SK-N-SH treated with all-trans-retinoic acid at 6 μM for 48 hours (cell line): ENCODE measurements around the gene GRIA3.

Experiments
- ATAC-seq: fragments of 200-7000 bp; cut with Tn5 transposase; 3 replicates; pipeline ENCODE4 v1.9.1; 2020; ENCODE audit warnings: mild to moderate bottlenecking, moderate library complexity
- ARNTL ChIP-seq: fragments of 450-650 bp; formaldehyde crosslinking; IDR thresholded peaks from 2 replicates; pipeline ENCODE4 v1.5.0; 2020; ENCODE audit warnings: low read depth, mild to moderate bottlenecking, moderate library complexity, borderline replicate concordance
- BACH2 ChIP-seq: fragments of 250-450 bp; sonication (Bioruptor Pico); IDR thresholded peaks from 2 replicates; pipeline ENCODE4 v1.9.0; 2021; ENCODE audit warnings: mild to moderate bottlenecking, borderline replicate concordance
- CREB5 ChIP-seq: fragments of 250-450 bp; sonication (Bioruptor Pico); IDR thresholded peaks from 2 replicates; pipeline ENCODE4 v1.5.1; 2020; ENCODE audit warnings: low read depth, mild to moderate bottlenecking, moderate library complexity
- CSRNP3 ChIP-seq: fragments of 250-450 bp; sonication (Bioruptor Pico); IDR thresholded peaks from 2 replicates; pipeline ENCODE4 v1.5.1; 2021; ENCODE audit warnings: mild to moderate bottlenecking, moderate library complexity
- ESRRG ChIP-seq: fragments of 250-450 bp; sonication (Bioruptor Pico); IDR thresholded peaks from 2 replicates; pipeline ENCODE4 v1.6.1; 2021; ENCODE audit warnings: mild to moderate bottlenecking
- GLIS3 ChIP-seq: fragments of 250-450 bp; sonication (Bioruptor Pico); IDR thresholded peaks from 2 replicates; pipeline ENCODE4 v1.5.0; 2020; ENCODE audit warnings: mild to moderate bottlenecking, moderate library complexity
- ISL1 ChIP-seq: fragments of 250-450 bp; sonication (Bioruptor Pico); IDR thresholded peaks from 2 replicates; pipeline ENCODE4 v2.1.2; 2022; ENCODE audit warnings: mild to moderate bottlenecking, moderate library complexity
- PATZ1 ChIP-seq: fragments of 250-450 bp; sonication (Bioruptor Pico); IDR thresholded peaks from 2 replicates; pipeline ENCODE4 v1.8.0; 2020; ENCODE audit warnings: mild to moderate bottlenecking, moderate library complexity, borderline replicate concordance
- POU6F1 ChIP-seq: fragments of 250-450 bp; sonication (Bioruptor Pico); IDR thresholded peaks from 2 replicates; pipeline ENCODE4 v1.8.0; 2021; ENCODE audit warnings: low read depth, mild to moderate bottlenecking, moderate library complexity, borderline replicate concordance
- PPARA ChIP-seq: fragments of 250-450 bp; sonication (Bioruptor Pico); IDR thresholded peaks from 2 replicates; pipeline ENCODE4 v1.5.0; 2020; ENCODE audit warnings: mild to moderate bottlenecking, borderline replicate concordance
- SNAI2 ChIP-seq: fragments of 250-450 bp; sonication (Bioruptor Pico); IDR thresholded peaks from 2 replicates; pipeline ENCODE4 v1.5.0; 2020; ENCODE audit warnings: mild to moderate bottlenecking, moderate library complexity
- TCF4 ChIP-seq: fragments of 250-450 bp; sonication (Bioruptor Pico); IDR thresholded peaks from 2 replicates; pipeline ENCODE4 v1.8.0; 2021; ENCODE audit warnings: mild to moderate bottlenecking, moderate library complexity, borderline replicate concordance
- TOX ChIP-seq: fragments of 250-450 bp; sonication (Bioruptor Pico); IDR thresholded peaks from 2 replicates; pipeline ENCODE4 v1.8.0; 2021; ENCODE audit warnings: mild to moderate bottlenecking, moderate library complexity, borderline replicate concordance
- TSHZ2 ChIP-seq: fragments of 250-450 bp; sonication (Bioruptor Pico); IDR thresholded peaks from 2 replicates; pipeline ENCODE4 v1.5.0; 2020; ENCODE audit warnings: mild to moderate bottlenecking, moderate library complexity
- ZFP3 ChIP-seq: fragments of 250-450 bp; sonication (Bioruptor Pico); IDR thresholded peaks from 2 replicates; pipeline ENCODE4 v1.5.0; 2020; ENCODE audit warnings: mild to moderate bottlenecking, moderate library complexity
- ZFP30 ChIP-seq: fragments of 450-650 bp; formaldehyde crosslinking; IDR thresholded peaks from 2 replicates; pipeline ENCODE4 v1.5.0; 2022; ENCODE audit warnings: mild to moderate bottlenecking, moderate library complexity
- ZNF565 ChIP-seq: fragments of 450-650 bp; formaldehyde crosslinking; conservative IDR thresholded peaks from 2 replicates; pipeline ENCODE4 v1.5.0; 2020; ENCODE audit warnings: low read depth, mild to moderate bottlenecking, moderate library complexity
- ZNF70 ChIP-seq: fragments of 450-650 bp; formaldehyde crosslinking; IDR thresholded peaks from 2 replicates; pipeline ENCODE4 v1.5.0; 2020; ENCODE audit warnings: mild to moderate bottlenecking, moderate library complexity
- ZNF8 ChIP-seq: fragments of 450-650 bp; formaldehyde crosslinking; IDR thresholded peaks from 2 replicates; pipeline ENCODE4 v1.5.0; 2020; ENCODE audit warnings: mild to moderate bottlenecking, moderate library complexity

The GRIA3 gene

GRCh38 chrX:123210252-123210651, 26.2 kb downstream of the GRIA3 start:
- no peak for ATAC-seq
- TF ChIP-seq ARNTL (CRISPR knock-in tag) (no peak), ESRRG (no peak), TOX (CRISPR knock-in tag) (no peak), ZFP3 (CRISPR knock-in tag) (no peak), ZNF8 (CRISPR knock-in tag) (no peak), ZNF70 (no peak), SNAI2 (CRISPR knock-in tag) (no peak), BACH2 (CRISPR knock-in tag) (no peak), CSRNP3 (no peak), GLIS3 (no peak), CREB5 (no peak), PPARA (CRISPR knock-in tag) (no peak), ZFP30 (CRISPR knock-in tag) (no peak), TSHZ2 (no peak), TCF4 (CRISPR knock-in tag) (no peak), PATZ1 (CRISPR knock-in tag) (no peak), ZNF565 (CRISPR knock-in tag) (no peak)

GRCh38 chrX:123215397-123216089, 31.5 kb downstream of the GRIA3 start:
- TF ChIP-seq ESRRG (no peak), SNAI2 (CRISPR knock-in tag) (no peak), PPARA (CRISPR knock-in tag) (no peak), ZFP30 (CRISPR knock-in tag) (no peak), CREB5 (no peak)
- no peak for ATAC-seq

- no peak for ATAC-seq
- peak; percentile 69 for TF ChIP-seq ZNF70
- TF ChIP-seq ZFP30 (CRISPR knock-in tag), result no peak
- no peak for TF ChIP-seq PPARA (CRISPR knock-in tag)
- no peak for TF ChIP-seq ZNF565 (CRISPR knock-in tag)
Observed at GRCh38 chrX:123217077-123217476, 33.0 kb downstream of the GRIA3 start.

- TF ChIP-seq ISL1 (CRISPR knock-in tag), result peak; percentile 63
- peak; percentile 26; the same call in 1 of the 2 replicates for TF ChIP-seq TCF4 (CRISPR knock-in tag)
- TF ChIP-seq POU6F1, result no peak
- TF ChIP-seq ZNF8 (CRISPR knock-in tag), result no peak
- no peak for ATAC-seq
Observed at GRCh38 chrX:123217728-123218127, 33.6 kb downstream of the GRIA3 start.
